ENCODE results near the gene UROC1. TPM values are rescaled to one million over a fixed set of nuclear protein-coding genes. Genes with fewer than 3 reads are reported as not detected.

Gene UROC1
- total and polyA plus RNA-seq, 2 of the 4 experiments (the other 2 are of a cell fraction): not detected

DNA sequence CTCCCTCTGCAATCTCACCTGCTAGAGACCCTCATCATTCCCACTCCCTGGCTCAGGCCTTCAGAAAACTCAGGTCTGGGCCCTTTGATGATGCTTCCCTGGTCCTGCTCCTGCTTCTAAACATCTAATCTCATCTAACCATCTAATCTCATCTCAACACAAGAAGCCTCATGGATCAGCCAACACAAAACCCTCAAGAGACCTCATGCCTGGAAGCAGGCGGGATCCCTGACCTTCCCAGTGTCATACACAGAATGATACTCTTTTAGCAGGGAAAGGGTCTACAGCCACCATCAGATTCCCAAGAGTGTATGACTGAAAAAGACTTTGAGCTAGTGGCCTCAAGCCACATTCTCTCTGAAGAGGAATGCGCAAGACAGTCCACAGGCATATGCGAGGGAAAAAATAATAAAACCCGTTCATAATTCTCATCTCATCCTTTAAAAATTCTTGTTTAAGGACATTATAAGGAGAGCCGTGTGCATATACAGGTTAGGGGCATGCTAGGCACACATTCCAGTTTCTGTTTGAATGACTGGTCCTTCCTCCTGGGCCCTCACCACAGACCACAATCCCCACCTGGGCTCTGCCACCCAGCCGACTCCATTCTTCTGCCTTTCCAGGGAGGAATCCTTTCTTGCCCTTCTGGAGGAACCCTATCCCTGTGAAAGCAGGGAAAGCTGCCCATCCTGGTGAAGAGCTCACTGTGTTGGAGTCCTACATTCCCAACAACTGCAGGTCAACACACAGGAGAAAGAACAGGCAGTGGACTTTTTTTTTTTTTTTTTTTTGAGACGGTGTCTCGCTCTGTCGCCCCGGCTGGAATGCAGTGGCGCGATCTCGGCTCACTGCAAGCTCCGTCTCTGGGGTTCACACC lies 44.0 kb downstream of the UROC1 start:
- Histone ChIP-seq H2BK5ac (ENCODE audit: low read depth, low read length, poor library complexity, severe bottlenecking) (no peak overlapping the region), H3K4me3 (ENCODE audit: insufficient read depth, low read depth, low read length) (no peak overlapping the region), H4K20me1 (ENCODE audit: insufficient read depth, low read length) (peaks cover 45% of the 10 kb centered on the region), H3K9ac (ENCODE audit: low read depth, low read length) (no peak overlapping the region), H3K14ac (replicated peaks; ENCODE audit: low read depth, low read length) (peak overlapping the region; percentile 57), H4K5ac (ENCODE audit: low read depth, low read length) (no peak overlapping the region), H2BK20ac (ENCODE audit: low read depth, low read length) (no peak overlapping the region), H3K79me1 (ENCODE audit: low read depth in 1 of 2, low read length in 2 of 2) (peaks cover 42 to 62% of the 10 kb centered on the region in 2 experiments), H3K27me3 (ENCODE audit: control insufficient read depth, insufficient read depth, low read length) (no peaks in the 10 kb centered on the region), H3K9me3 (ENCODE audit: control insufficient read depth, insufficient read depth, low read length) (no peaks in the 10 kb centered on the region), H3K4me1 (ENCODE audit: control insufficient read depth, insufficient read depth, low read length) (peaks cover 16% of the 10 kb centered on the region), H3K36me3 (ENCODE audit: control insufficient read depth, insufficient read depth, low read length) (peaks cover 28% of the 10 kb centered on the region), H2BK15ac (ENCODE audit: low read depth, low read length) (no peak overlapping the region), H2BK120ac (ENCODE audit: low read depth, low read length) (no peak overlapping the region), H3K4ac (ENCODE audit: low read depth, low read length) (no peak overlapping the region), H3K4me2 (ENCODE audit: low read depth, low read length) (peak overlapping the region; percentile 21; the same call in 1 of the 2 replicates), H2AFZ (replicated peaks; ENCODE audit: low read length, poor library complexity) (no peak overlapping the region), H2AK9ac (replicated peaks; ENCODE audit: low read depth, low read length, poor library complexity) (no peak overlapping the region), H4K8ac (ENCODE audit: low read depth in 2 of 2, low read length in 2 of 2) (no peak overlapping the region), H3K56ac (ENCODE audit: extremely low read depth, insufficient read depth, low read length) (no peak overlapping the region), H3K27ac (ENCODE audit: insufficient read depth, low read length) (no peak overlapping the region), H3K18ac (ENCODE audit: low read depth, low read length) (no peak overlapping the region), H3K9me1 (ENCODE audit: insufficient read depth, low read length) (peaks cover 26% of the 10 kb centered on the region), H3K23ac (ENCODE audit: low read depth, low read length) (peak overlapping the region; percentile 92; the same call in 1 of the 2 replicates), H2AK5ac (ENCODE audit: low read depth, low read length) (no peak overlapping the region), H4K91ac (ENCODE audit: insufficient read depth, low read depth, low read length) (no peak overlapping the region)
- ATAC-seq (ENCODE audit: low read depth) (no peak), DNase-seq (no peak)
- POLR2A ChIA-PET (ENCODE audit: unreplicated experiment): no interaction called here
- CTCF ChIA-PET: no interaction called here
- intact Hi-C loops (cut with micrococcal nuclease) (loop anchor here (10.0 kb wide), 1 partner anchor 339 kb away; no protein-coding TSS in a partner anchor), in situ Hi-C loops (cut with MboI; ENCODE audit: low sequenced_read_pairs) (no loop called here), dilution Hi-C loops (cut with HindIII; ENCODE audit: low sequenced_read_pairs, unreplicated experiment) (no loop called here)
- TF ChIP-seq MXI1 (IDR thresholded peaks at IDR 0.05; ENCODE audit: borderline replicate concordance, low read depth, low read length): no peak
- TF ChIP-seq BHLHE40 (IDR thresholded peaks at IDR 0.05; ENCODE audit: low read depth, low read length): no peak
- no peak for TF ChIP-seq POLR2A (IDR thresholded peaks at IDR 0.05; ENCODE audit: low read depth, low read length)
- no peak for TF ChIP-seq SMC3 (IDR thresholded peaks at IDR 0.05; ENCODE audit: low read depth, low read length)
- TF ChIP-seq RFX5 (IDR thresholded peaks at IDR 0.05; ENCODE audit: low read depth, low read length): no peak
- no peak for TF ChIP-seq FOS (IDR thresholded peaks at IDR 0.05; ENCODE audit: low read depth, low read length)
- TF ChIP-seq MAFK (IDR thresholded peaks at IDR 0.05; ENCODE audit: low read depth, low read length): no peak
- TF ChIP-seq NFE2L2 (IDR thresholded peaks at IDR 0.05; ENCODE audit: low read depth, low read length): no peak
- no TSS peak for BruUV-seq (replicated peaks)
- no CpG with 5 or more reads among the region's 14 CpGs for WGBS, 2 experiments (ENCODE audit: extremely low coverage in 2 of 2, insufficient read length in 1 of 2)
